CD4-positive, alpha-beta memory T cell (primary cell): ENCODE measurements around the gene MAZ. TPM values are rescaled to one million over a fixed set of nuclear protein-coding genes. Genes with fewer than 3 reads are reported as not detected.

Experiments used
- CTCF ChIA-PET: fragments of 350-600 bp; sonication (Branson Sonifier 250); formaldehyde crosslinking; loops from one replicate; lab custom pipeline; 2021; ENCODE audit warnings: inconsistent platforms; ENCODE audit not compliant: partially characterized antibody; lab: Charles Lee
- POLR2A ChIA-PET: fragments of 350-600 bp; sonication (Branson Sonifier 250); formaldehyde crosslinking; loops from one replicate; lab custom pipeline; 2021; ENCODE audit not compliant: partially characterized antibody; lab: Charles Lee
- DNase-seq, 5 donors: peaks; one replicate each; pipeline versions ENCODE4 v3.0.0 to v3.0.0-alpha.2; 2020 to 2022; ENCODE audit warnings: mixed read lengths in 1 of 5
- H3K27ac ChIP-seq: one replicate; pipeline ENCODE4 v1.7.0; 2013; ENCODE audit warnings: low read depth, low read length
- H3K27me3 ChIP-seq: 2 replicates; pipeline ENCODE4 v1.7.0; 2013; ENCODE audit warnings: mild to moderate bottlenecking, low read length, moderate library complexity; ENCODE audit not compliant: insufficient read depth
- H3K36me3 ChIP-seq: 2 replicates; pipeline ENCODE4 v1.7.0; 2013; ENCODE audit warnings: mild to moderate bottlenecking, low read length, moderate library complexity; ENCODE audit not compliant: insufficient read depth
- H3K4me1 ChIP-seq: 2 replicates; pipeline ENCODE4 v1.7.0; 2013; ENCODE audit warnings: mild to moderate bottlenecking, low read length, moderate library complexity; ENCODE audit not compliant: insufficient read depth
- H3K4me3 ChIP-seq, 2 donors: one replicate each; pipeline ENCODE4 v1.7.0; 2013; ENCODE audit warnings: low read length in 2 of 2, mild to moderate bottlenecking in 1 of 2
- H3K9me3 ChIP-seq, 2 donors: one replicate each; pipeline ENCODE4 v1.7.0; 2013; ENCODE audit warnings: low read length in 2 of 2, control low read depth in 1 of 2; ENCODE audit not compliant: control insufficient read depth in 1 of 2
- H3K27ac Mint-ChIP-seq, 7 donors: one replicate each; pipeline ENCODE4 v1.8.0; 2020 to 2021; ENCODE audit warnings: mixed read lengths in 7 of 7, mild to moderate bottlenecking in 6 of 7, inconsistent platforms in 3 of 7, moderate library complexity in 3 of 7
- H3K27me3 Mint-ChIP-seq, 2 donors: one replicate each; pipeline ENCODE4 v1.8.0; 2020 to 2021; ENCODE audit warnings: mixed read lengths in 2 of 2
- H3K36me3 Mint-ChIP-seq, 2 donors: one replicate each; pipeline ENCODE4 v1.8.0; 2020 to 2021; ENCODE audit warnings: mixed read lengths in 2 of 2, inconsistent platforms in 1 of 2, mild to moderate bottlenecking in 1 of 2
- H3K4me1 Mint-ChIP-seq, 4 donors: one replicate each; pipeline ENCODE4 v1.8.0; 2020 to 2021; ENCODE audit warnings: mixed read lengths in 4 of 4, mild to moderate bottlenecking in 1 of 4
- H3K4me3 Mint-ChIP-seq, 8 donors: one replicate each; pipeline ENCODE4 v1.8.0; 2020 to 2021; ENCODE audit warnings: mixed read lengths in 8 of 8, mild to moderate bottlenecking in 7 of 8, moderate library complexity in 6 of 8, inconsistent platforms in 3 of 8
- H3K9me3 Mint-ChIP-seq, 8 donors: one replicate each; pipeline ENCODE4 v1.8.0; 2020 to 2021; ENCODE audit warnings: mixed read lengths in 8 of 8, mild to moderate bottlenecking in 5 of 8, inconsistent platforms in 3 of 8, moderate library complexity in 1 of 8
- intact Hi-C: fragments of 100-400 bp; cut with micrococcal nuclease; formaldehyde crosslinking; loops from one replicate; pipeline ENCODE4 v1.15.1; 2023
- polyA plus RNA-seq, 2 donors: library from polyadenylated mRNA; unstranded; fragments of 300-500 nt; fragmentation: Illumina TruSeq; gene quantifications; one replicate each; pipeline ENCODE4 v1.2.3, GENCODE V29; 2021
- total RNA-seq, 2 experiments: library from RNA; stranded (reverse); gene quantifications; one replicate each; pipeline ENCODE4 v1.2.3, GENCODE V29; 2021

Gene MAZ
- total and polyA plus RNA-seq, 4 experiments from 2014 or later = 40.3 to 264 (median 164) TPM

DNA sequence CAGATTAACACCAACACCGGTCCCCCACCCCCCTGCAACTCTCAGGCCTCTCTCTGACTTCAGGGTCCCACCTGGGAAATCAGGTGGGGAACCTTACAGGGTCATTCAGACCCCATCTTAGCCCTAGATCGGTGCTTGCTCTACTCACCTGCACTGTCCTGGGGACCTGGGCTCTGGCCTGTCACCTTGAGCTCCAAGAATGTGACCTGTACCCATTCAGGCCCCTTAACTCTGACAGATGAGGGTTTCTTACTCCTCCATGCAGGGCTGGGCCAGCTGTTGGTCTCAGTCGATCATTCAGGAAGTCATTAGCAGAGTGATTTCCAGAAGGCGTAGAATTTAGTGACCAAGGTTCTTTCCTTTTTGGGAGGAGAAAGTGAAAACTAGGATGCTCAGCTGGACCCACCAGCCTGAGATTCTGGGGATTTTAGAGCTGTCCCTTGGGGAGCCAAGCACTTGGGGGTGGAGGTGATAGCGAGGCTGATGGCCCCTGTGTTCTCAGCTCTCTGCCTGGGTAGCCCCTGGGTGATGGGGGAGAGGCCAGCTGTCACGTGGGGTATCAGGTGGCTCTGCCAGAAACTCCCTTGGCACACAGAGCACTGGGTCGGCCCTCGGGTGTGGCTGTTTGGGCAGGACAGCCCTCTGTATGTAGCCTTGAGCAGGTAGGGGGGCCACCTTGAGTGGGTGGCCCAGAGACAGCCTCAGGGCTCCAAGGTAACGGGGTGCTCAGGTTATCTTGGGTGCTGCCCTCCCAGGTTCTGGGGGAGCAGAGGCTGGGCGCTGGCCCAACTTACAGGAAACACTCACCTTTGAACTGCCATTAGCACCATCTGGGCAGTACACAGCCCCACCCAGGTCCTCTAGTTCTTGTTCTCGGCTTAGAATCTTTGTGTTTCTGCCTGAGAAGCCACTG lies 14.7 kb downstream of the MAZ start:
- H3K9me3 Mint-ChIP-seq = no peaks in the 10 kb centered on the region

GRCh38 chr16:29821643-29822115 lies 15.3 kb downstream of the MAZ start:
- intact Hi-C loops = no loop called here

More for the DNA sequence above, 14.7 kb downstream of the MAZ start:
- H3K4me3 Mint-ChIP-seq = peak overlapping the region; percentile 97 to 99 (median 98)
- H3K36me3 Mint-ChIP-seq = peaks cover 25 to 39% of the 10 kb centered on the region in 2 donors
- Histone ChIP-seq H3K27me3 (no peaks in the 10 kb centered on the region), H3K4me1 (peaks cover 89% of the 10 kb centered on the region), H3K27ac (peak overlapping the region; percentile 86), H3K36me3 (peaks cover 12% of the 10 kb centered on the region), H3K9me3 (no peaks in the 10 kb centered on the region), H3K4me3 (peak overlapping the region; percentile 92 to 99)
- H3K27ac Mint-ChIP-seq = peak overlapping the region; percentile 91 to 97 (median 96)
- POLR2A ChIA-PET = interaction anchor here (0.6 to 24.0 kb wide), 17 partner anchors 10 to 122 kb away, joined by 3 to 522 read pairs (median 4); partner anchors contain the start of genes C16orf54, CDIPT, KIF22 and MAZ
- H3K27me3 Mint-ChIP-seq = no peaks in the 10 kb centered on the region
- CTCF ChIA-PET = interaction anchor here (1.0 to 8.2 kb wide), 10 partner anchors 13 to 130 kb away, joined by 3 to 129 read pairs (median 4); no protein-coding TSS in a partner anchor
- intact Hi-C loops = loop anchor here (1.0 kb wide), 1 partner anchor 27 kb away; no protein-coding TSS in a partner anchor
- peak; percentile 24 to 81 (median 39) for DNase-seq
- peaks cover 30 to 88% (median 63%) of the 10 kb centered on the region in 4 donors for H3K4me1 Mint-ChIP-seq

DNA sequence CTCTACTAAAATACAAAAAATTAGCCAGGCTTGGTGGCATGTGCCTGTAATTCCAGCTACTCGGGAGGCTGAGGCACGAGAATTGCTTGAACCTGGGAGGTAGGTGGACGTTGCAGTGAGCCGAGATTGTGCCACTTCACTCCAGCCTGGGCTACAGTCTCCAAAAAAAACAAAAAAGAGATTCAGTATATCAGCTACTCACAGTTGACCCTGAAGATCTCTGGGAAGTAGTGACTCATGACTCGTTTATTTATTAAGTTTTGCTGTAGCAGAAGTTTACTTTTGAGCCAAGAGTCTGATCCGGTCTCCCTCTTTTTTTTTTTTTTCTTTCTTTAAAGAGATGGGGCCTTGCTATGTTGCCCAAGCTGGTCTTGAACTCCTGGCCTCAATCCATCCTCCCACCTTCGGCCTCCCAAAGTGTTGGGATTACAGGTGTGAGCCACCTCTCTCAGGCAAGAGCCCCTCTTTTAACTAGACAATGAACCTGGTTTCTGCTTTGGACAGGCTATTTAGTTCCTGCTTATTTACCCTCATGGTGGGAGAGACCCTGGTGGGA lies 18.3 kb downstream of the MAZ start:
- Histone ChIP-seq H3K9me3 (no peaks in the 10 kb centered on the region), H3K27ac (peak overlapping the region; percentile 3), H3K4me1 (peaks cover 95% of the 10 kb centered on the region), H3K4me3 (no peak overlapping the region), H3K36me3 (peaks cover 4% of the 10 kb centered on the region), H3K27me3 (no peaks in the 10 kb centered on the region)
- H3K36me3 Mint-ChIP-seq = peaks cover 13 to 24% of the 10 kb centered on the region in 2 donors
- intact Hi-C loops = no loop called here
- no peaks in the 10 kb centered on the region for H3K9me3 Mint-ChIP-seq
- no peaks in the 10 kb centered on the region for H3K27me3 Mint-ChIP-seq
- CTCF ChIA-PET = interaction anchor here (0.5 to 7.1 kb wide), 5 partner anchors 24 to 664 kb away, joined by 3 to 71 read pairs (median 3); no protein-coding TSS in a partner anchor
- peaks cover 26 to 92% (median 56%) of the 10 kb centered on the region in 4 donors for H3K4me1 Mint-ChIP-seq
- DNase-seq = no peak
- peak overlapping the region; percentile 63 to 89 (median 81) for H3K4me3 Mint-ChIP-seq
- H3K27ac Mint-ChIP-seq = peak overlapping the region; percentile 80 to 95 (median 90)
- POLR2A ChIA-PET = interaction anchor here (0.6 to 14.2 kb wide), 5 partner anchors 8 to 241 kb away, joined by 3 to 477 read pairs (median 5); partner anchors contain the start of genes ALDOA, MAZ, PAGR1 and PRRT2

More at GRCh38 chr16:29821643-29822115, 15.3 kb downstream of the MAZ start:
- peak overlapping the region; percentile 91 to 97 (median 96) for H3K27ac Mint-ChIP-seq
- H3K27me3 Mint-ChIP-seq = no peaks in the 10 kb centered on the region
- peaks cover 25 to 37% of the 10 kb centered on the region in 2 donors for H3K36me3 Mint-ChIP-seq
- ChIA-PET POLR2A (interaction anchor here (0.6 to 24.0 kb wide), 12 partner anchors 10 to 121 kb away, joined by 3 to 522 read pairs (median 12); partner anchors contain the start of genes C16orf54, CDIPT, KIF22 and MAZ), CTCF (interaction anchor here (0.7 to 8.2 kb wide), 9 partner anchors 13 to 131 kb away, joined by 3 to 129 read pairs (median 5); no protein-coding TSS in a partner anchor)
- peak overlapping the region; percentile 86 for H3K27ac ChIP-seq
- no peaks in the 10 kb centered on the region for H3K27me3 ChIP-seq
- peaks cover 95% of the 10 kb centered on the region for H3K4me1 ChIP-seq
- DNase-seq = no peak
- peak overlapping the region; percentile 92 to 99 for H3K4me3 ChIP-seq
- peak overlapping the region; percentile 97 to 99 (median 98) for H3K4me3 Mint-ChIP-seq
- H3K9me3 ChIP-seq = no peaks in the 10 kb centered on the region
- H3K9me3 Mint-ChIP-seq = no peaks in the 10 kb centered on the region
- peaks cover 29 to 91% (median 63%) of the 10 kb centered on the region in 4 donors for H3K4me1 Mint-ChIP-seq
- H3K36me3 ChIP-seq = peaks cover 12% of the 10 kb centered on the region

- CTCF ChIA-PET = interaction anchor here (0.7 to 7.1 kb wide), 7 partner anchors 8 to 615 kb away, joined by 3 to 71 read pairs (median 3); partner anchors contain the start of genes KIF22 and PAGR1
- Mint-ChIP-seq H3K27ac (peak overlapping the region; percentile 80 to 95 (median 90)), H3K9me3 (no peaks in the 10 kb centered on the region), H3K4me3 (peak overlapping the region; percentile 63 to 89 (median 81)), H3K4me1 (peaks cover 24 to 92% (median 55%) of the 10 kb centered on the region in 4 donors), H3K27me3 (no peaks in the 10 kb centered on the region), H3K36me3 (peaks cover 12 to 19% of the 10 kb centered on the region in 2 donors)
- Histone ChIP-seq H3K36me3 (peaks cover 5% of the 10 kb centered on the region), H3K27ac (peak overlapping the region; percentile 3), H3K9me3 (no peaks in the 10 kb centered on the region), H3K27me3 (no peaks in the 10 kb centered on the region), H3K4me3 (peak overlapping the region in 1 of 2 donors; percentile 25), H3K4me1 (peaks cover 92% of the 10 kb centered on the region)
- peak; percentile 26 to 57 (median 29) for DNase-seq
- intact Hi-C loops = no loop called here
- POLR2A ChIA-PET = interaction anchor here (0.6 to 14.2 kb wide), 10 partner anchors 7 to 240 kb away, joined by 3 to 477 read pairs (median 4); partner anchors contain the start of genes ALDOA, KIF22, MAZ and PAGR1
Observed at GRCh38 chr16:29825145-29826044, 19.1 kb downstream of the MAZ start.

GRCh38 chr16:29826342-29826695 lies 20.0 kb downstream of the MAZ start:
- Mint-ChIP-seq H3K9me3 (no peaks in the 10 kb centered on the region), H3K36me3 (peaks cover 13 to 22% of the 10 kb centered on the region in 2 donors), H3K27ac (peak overlapping the region; percentile 84 to 98 (median 95)), H3K4me1 (peaks cover 23 to 88% (median 52%) of the 10 kb centered on the region in 4 donors), H3K4me3 (peak overlapping the region; percentile 78 to 91 (median 86)), H3K27me3 (no peaks in the 10 kb centered on the region)
- H3K4me3 ChIP-seq = no peak overlapping the region
- H3K27me3 ChIP-seq = no peaks in the 10 kb centered on the region
- intact Hi-C loops = no loop called here
- H3K9me3 ChIP-seq = no peaks in the 10 kb centered on the region
- H3K4me1 ChIP-seq = peaks cover 92% of the 10 kb centered on the region
- peak in 1 of 5 donors; percentile 18 for DNase-seq
- POLR2A ChIA-PET = interaction anchor here (0.7 to 14.2 kb wide), 9 partner anchors 12 to 136 kb away, joined by 3 to 477 read pairs (median 5); partner anchors contain the start of genes KIF22, MAZ, PAGR1 and PRRT2
- CTCF ChIA-PET = interaction anchor here (0.6 to 7.1 kb wide), 10 partner anchors 9 to 616 kb away, joined by 3 to 71 read pairs (median 4); partner anchors contain the start of genes KIF22, PAGR1 and QPRT
- H3K27ac ChIP-seq = no peak overlapping the region
- peaks cover 12% of the 10 kb centered on the region for H3K36me3 ChIP-seq

GRCh38 chr16:29830774-29831173 lies 24.4 kb downstream of the MAZ start:
- Mint-ChIP-seq H3K4me3 (no peak overlapping the region), H3K4me1 (peaks cover 18 to 52% (median 28%) of the 10 kb centered on the region in 4 donors), H3K27ac (peak overlapping the region in 4 of 7 donors; percentile 22 to 72 (median 30)), H3K9me3 (no peaks in the 10 kb centered on the region), H3K27me3 (no peaks in the 10 kb centered on the region), H3K36me3 (peaks cover 22 to 34% of the 10 kb centered on the region in 2 donors)
- ChIA-PET POLR2A (no interaction called here), CTCF (no interaction called here)
- no peak overlapping the region for H3K27ac ChIP-seq
- no peaks in the 10 kb centered on the region for H3K27me3 ChIP-seq
- peaks cover 47% of the 10 kb centered on the region for H3K4me1 ChIP-seq
- no peak overlapping the region for H3K4me3 ChIP-seq
- intact Hi-C loops = no loop called here
- no peak for DNase-seq
- H3K36me3 ChIP-seq = peaks cover 38% of the 10 kb centered on the region
- no peaks in the 10 kb centered on the region for H3K9me3 ChIP-seq
